Mammary epithelial cell (primary cell): Measurements from ENCODE around the gene CRTC3.
"Not testable (repeated sequence)": the region's sequence is repeated elsewhere in the genome, so short reads cannot be mapped to it uniquely, and the experiment has no call there.

Experiments
- CTCF ChIP-seq, 2 donors: IDR thresholded peaks in 1 of 2; conservative IDR thresholded peaks in 1 of 2; 2 replicates each; pipeline ENCODE4 v1.5.1; 2011 to 2012; ENCODE audit warnings: inconsistent platforms in 2 of 2, low read length in 2 of 2, mild to moderate bottlenecking in 2 of 2, control low read depth in 1 of 2, low read depth in 1 of 2; ENCODE audit not compliant: insufficient read depth in 1 of 2; ENCODE audit errors: extremely low read depth in 1 of 2
- EZH2 ChIP-seq: IDR thresholded peaks from 2 replicates; pipeline ENCODE4 v1.6.1; 2012; ENCODE audit warnings: low read length, inconsistent platforms, borderline replicate concordance

GRCh38 chr15:90524018-90524803 lies 5.5 kb upstream of the CRTC3 start:
- TF ChIP-seq EZH2; CTCF (conservative IDR thresholded peaks at IDR 0.05 in 1 of 2, IDR thresholded peaks at IDR 0.05 in 1 of 2; ENCODE audit: extremely low read depth in 1 of 2, insufficient read depth in 1 of 2, low read depth in 1 of 2, low read length in 2 of 2): not testable (repeated sequence)
